GM19372 (cell line): ENCODE data around the gene MYO5B.
"Not testable (repeated sequence)": the region's sequence is repeated elsewhere in the genome, so short reads cannot be mapped to it uniquely, and the experiment has no call there.

Experiments used
- ATAC-seq: cut with Tn5 transposase; IDR thresholded peaks from one replicate; pipeline ENCODE4 v1.9.1; 2021; ENCODE audit warnings: mild to moderate bottlenecking, low read depth, moderate library complexity; ENCODE audit not compliant: unreplicated experiment

MYO5B gene

DNA sequence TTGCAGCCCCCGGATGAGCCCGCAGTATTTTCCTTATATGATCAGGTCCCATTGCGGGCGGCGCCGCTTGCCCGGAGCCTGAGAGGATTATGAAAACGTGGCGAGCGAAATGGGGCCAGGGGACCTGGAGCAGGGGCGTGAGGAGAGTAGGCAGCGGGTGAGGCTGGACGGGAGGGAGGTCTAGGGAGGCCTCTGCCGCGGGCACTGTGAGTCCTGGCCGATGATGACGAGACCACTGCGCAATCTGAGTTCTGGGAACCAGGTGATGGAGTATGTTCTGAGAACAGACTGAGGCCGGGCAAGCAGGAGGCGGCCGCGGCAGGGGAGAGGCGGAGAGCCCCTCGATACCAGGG is 380.8 kb downstream of the MYO5B start:
- peak; percentile 21 for ATAC-seq

DNA sequence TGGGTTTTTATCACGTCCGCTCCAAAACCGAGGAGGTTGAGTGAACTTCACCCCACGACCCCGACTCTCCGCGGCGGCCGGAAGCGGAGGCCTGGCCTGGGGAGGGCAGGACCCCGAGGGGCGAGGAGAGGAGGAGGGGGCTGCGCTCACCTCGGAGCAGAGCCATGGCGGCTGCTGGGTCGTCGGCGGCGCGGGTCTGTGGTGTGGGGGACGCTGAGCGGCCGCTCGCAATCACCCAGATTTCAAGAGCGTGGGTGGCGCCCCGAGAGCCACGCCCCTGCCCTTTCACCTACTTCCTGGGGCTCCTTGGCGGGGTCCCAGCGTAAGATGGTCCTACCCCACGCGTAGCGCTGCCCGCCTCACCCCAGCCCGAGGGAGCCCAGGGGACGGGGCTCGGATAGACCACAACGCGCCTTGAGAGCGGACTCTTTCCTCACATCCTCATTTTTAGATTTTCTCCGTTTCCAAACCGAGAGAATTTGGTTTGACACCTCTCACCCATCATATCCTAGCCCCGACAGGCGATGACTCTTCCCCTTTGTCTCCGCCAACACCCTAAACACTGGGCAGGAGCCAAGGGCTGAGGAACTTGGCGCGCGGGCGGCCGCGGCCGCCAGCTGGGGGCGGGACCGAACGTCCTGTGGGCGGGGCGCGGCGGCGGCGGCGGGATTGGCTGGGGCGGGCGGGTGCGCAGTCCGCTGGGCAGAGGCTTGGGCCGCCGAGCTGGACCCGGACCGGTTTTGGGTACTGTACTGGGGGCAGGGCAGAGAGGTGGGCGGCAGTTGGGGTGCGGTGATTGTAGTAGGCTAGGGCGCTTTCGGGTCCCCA is 381.4 kb downstream of the MYO5B start, which contains the start of gene ACAA2:
Gene ACAA2 (minus strand): TSS at position 215 of the 828 bp plus-strand sequence. CDS start 49 bp downstream, at position 166.
- ATAC-seq = peak; percentile 73

DNA sequence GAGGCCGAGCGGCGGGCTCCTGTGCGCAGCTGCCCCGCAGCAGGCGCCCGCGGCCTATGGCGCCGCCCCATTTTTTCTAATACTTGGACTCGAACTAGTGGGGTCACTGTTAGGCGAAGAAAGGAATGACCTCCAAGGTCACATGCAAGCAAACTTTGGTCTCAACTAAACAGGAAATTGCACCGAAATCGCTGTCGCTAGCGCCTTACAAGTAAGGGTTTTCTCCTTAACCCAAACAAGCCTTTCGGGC is 382.0 kb downstream of the MYO5B start:
- ATAC-seq = peak; percentile 17

DNA sequence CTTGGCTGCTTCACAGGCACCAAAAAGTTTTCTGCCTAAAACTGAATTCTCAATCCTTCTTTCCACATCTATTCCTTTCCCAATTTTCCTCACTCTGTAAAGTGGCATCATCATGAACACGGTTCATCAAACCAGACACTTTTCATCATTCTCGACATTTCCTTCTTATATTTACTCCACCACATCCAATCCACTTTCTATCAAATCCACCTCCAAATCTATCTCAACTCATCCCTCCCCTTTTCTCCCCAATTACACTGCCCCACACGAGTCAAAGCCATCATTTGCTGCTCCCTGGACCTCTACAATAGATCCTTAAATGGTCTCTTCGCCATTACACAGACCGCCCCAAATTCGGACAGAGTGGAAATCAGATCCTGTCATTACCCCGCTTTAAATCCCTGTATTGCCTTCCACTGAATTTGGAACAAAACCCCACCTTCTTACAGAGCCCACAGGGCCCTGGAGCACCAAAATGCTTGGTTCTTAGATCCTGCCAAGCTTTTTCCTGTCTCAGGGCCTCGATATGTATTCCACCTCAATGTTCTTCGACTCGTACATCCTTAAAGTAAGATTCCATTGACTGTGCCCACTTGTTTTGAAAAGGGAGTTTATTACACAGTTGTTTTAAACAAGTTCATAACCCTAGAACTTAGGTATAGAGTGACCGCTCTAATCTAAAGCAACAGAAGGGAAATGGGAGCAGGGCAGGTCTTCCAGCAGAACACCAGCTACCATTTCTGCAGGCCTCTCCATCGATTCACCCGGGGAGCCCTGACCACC is 382.5 kb downstream of the MYO5B start:
- no peak for ATAC-seq

DNA sequence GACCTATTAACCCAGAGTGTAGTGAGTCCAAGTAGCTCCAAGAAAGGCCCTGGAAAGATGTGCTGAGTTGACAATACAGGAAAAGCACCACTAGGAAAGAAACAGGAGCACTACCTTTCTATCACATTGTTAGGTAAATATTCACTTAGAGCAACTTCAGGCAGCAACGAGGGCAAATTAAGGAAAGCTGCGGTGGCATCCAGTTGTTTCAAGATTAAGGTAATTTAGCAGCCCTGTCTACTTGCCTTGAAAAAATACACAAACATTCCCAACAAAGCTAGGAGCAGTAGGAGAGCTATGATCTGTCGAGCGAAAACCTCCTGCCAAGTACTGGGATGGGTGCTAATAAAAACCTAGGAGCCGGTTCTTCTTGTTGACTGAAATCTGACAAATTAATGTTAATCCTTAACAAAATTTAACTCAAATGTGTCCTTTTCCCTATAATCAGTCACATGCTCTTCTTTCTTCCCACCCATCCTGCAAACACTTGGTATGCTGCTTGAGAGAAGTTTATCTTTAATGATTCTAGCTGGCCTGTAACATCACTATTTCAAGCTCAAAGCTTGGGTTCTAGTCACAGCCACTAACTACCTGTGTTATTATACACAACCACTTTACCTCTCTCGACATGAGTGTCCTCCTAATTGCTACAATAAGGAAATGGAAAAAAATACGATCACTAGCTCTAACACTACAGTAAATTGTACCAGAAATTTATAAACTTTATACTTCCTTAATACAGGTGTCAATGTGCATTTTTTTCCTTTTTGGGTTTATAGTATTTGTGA is 383.6 kb downstream of the MYO5B start:
- ATAC-seq = no peak

DNA sequence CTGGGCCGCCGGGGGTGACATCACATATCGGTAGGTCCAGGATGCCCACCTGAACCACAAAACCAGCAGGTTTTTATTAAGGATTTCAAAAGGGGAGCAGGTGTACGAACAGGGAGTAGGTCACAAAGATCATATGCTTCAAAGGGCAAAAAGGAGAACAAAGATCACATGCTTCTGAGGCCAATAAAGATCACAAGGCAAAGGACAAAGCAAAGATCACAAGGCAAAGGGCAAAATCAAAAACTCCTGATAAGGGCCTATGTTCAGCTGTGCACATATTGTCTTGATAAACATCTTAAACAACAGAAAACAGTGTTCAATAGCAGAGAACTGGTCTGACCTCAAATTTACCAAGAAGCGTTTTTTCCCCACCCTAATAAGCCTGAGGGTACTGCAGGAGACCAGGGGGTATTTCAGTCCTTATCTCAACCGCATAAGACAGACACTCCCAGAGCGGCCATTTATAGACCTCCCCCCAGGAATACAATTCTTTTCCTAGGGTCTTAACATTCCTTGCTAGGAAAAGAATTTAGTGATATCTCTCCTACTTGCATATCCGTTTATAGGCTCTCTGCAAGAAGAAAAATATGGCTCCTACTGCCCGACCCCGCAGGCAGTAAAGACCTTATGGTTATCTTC is 386.3 kb downstream of the MYO5B start:
- not testable (repeated sequence) for ATAC-seq

DNA sequence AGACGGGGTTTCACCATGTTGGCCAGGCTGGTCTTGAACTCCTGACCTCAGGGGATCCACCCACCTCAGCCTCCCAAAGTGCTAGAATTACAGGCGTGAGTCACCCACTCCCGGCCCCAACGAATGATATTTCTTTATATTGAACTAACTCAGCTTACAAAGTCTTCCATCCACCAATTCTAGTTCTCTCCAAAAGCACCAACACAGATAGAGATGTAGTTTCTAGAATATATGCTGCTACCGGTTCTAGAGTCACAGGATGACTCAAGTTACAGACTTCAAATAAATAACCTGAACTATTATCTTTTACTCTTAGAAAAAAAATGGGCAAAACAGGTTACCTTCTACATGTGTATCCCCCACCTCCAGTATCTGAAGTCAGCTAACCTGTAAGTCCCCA is 390.9 kb downstream of the MYO5B start:
- ATAC-seq = no peak

DNA sequence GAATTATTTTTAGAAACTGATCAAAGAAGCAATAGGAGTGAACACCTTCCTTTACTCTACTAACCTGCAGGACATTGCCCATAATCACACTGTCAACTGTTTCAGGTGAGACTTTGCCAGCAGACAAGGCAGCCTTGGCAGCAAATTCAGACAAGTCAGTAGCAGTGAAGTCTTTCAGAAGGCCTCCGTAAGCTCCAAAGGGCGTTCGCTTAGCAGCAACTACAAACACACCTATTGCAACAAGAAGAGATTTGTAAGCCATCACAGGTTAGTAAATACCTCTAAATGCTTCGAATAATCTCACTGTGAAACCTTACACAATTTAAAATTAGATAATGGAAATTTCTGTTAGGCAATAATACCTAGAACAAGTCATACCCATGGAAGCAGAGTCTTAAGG is 392.3 kb downstream of the MYO5B start:
- no peak for ATAC-seq

DNA sequence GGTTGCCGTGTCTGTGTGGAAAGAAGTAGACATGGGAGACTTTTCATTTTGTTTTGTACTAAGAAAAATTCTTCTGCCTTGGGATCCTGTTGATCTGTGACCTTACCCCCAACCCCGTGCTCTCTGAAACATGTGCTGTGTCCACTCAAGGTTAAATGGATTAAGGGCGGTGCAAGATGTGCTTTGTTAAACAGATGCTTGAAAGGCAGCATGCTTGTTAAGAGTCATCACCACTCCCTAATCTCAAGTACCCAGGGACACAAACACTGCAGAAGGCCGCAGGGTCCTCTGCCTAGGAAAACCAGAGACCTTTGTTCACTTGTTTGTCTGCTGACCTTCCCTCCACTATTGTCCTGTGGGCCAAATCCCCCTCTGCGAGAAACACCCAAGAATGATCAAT is 394.5 kb downstream of the MYO5B start:
- ATAC-seq = not testable (repeated sequence)

DNA sequence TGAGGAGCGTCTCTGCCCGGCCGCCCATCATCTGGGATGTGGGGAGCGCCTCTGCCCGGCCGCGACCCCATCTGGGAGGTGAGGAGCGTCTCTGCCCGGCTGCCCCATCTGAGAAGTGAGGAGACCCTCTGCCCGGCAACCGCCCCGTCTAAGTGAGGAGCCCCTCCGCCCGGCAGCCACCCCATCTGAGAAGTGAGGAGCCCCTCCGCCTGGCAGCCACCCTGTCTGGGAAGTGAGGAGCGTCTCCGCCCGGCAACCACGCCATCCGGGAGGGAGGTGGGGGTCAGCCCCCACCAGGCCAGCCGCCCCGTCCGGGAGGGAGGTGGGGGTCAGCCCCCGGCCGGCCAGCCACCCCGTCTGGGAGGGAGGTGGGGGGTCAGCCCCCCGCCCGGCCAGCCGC is 395.1 kb downstream of the MYO5B start:
- not testable (repeated sequence) for ATAC-seq

DNA sequence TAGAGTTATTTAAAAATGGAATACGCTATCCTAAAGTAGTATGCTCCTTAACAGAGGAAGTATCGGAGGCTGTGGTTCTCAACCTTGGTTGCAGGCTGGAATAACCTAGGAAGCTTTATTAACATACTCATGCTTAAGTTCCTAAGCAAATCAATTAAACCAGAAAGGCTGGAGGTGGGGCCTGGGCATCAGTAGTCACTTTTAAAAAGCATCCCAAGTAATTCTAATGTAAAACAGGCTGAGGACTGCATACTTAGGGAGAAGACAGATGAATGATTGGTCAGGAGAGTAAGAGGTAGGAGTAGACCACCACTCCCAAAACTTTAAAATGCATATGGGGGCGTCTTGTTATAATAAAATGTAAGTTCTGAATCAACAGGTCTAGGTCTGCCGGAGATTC is 396.9 kb downstream of the MYO5B start:
- ATAC-seq = no peak

DNA sequence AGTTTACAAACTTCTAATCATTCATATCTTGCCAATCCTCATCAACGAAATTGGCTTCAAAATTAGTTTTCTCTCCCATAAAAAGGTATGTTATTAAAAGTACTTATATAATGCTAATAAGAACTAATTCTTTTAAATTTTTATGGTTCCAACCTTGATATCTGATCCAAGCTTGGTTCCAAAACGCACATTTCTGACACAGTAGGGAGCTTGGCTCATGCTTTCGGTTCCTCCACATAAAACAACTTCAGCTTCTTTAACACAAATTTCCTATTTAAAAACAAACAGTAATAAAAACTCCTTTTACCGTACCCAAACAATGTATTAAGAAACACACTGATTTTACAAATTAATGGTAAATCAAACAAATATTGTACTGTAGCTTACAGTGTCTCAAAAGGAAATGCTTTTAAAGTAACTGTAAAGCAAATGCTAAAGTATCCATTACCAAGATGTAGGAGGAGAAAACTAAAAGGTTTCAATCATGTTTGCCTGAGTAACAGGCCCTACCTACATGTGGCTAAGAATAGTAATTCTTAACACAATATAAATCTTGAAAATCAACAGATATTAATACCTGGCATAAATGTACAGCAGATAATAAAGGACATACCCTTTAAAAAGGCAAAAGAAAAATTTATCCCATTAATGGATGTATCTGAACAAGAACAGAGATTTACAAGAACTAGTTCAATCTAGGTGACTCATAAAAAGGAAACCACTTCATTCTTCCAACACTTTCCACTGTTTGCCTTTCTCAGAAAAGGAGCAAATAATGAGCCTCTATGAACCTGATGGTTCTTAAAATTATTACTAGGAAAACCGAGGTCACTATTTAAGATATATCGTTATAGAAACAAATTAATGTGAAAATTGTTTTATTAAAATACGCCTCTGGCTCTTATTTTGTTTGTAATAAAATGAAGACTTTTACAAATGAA is 399.1 kb downstream of the MYO5B start:
- ATAC-seq = no peak

DNA sequence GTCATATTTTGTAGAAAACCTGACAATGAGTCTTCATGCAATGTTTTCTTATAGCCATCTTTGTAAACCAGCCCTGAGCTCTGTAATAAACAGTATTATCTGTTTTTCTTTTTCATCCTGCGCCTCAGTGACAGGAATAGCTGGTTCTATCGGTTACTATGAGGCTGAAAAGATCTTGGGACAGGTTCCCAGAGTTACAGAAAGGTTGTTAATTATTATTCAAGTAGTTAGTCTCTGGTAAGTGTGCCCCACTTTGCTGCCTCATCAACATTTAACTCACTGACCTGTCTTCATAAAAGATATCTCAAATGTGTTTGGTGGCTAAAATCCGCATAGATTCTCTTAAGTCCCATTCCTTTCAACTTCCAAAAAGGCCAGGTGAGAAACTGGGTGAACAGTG is 400.2 kb downstream of the MYO5B start:
- ATAC-seq = no peak

DNA sequence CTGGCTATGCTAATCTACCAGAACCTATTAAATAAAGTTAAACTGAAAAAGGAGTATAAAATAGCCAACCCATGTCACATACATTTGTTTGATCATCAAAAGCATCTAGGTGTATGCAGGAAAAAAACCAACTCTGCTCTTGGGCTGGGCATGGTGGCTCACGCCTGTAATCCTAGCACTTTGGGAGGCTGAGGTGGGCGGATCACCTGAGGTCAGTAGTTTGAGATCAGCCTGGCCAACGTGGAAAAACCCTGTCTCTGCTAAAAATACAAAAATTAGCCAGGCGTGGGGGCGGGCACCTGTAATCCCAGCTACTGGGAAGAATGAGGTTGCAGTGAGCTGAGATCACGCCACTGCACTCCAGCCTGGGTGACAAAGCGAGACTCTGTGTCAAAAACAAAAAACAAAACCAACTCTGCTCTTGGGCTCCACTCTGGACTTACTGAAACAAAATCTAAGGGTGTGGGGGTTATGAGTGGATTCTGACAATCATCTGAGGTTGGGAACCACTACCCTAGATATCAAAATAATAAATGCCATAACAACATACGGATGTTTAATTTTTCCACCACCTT is 405.3 kb downstream of the MYO5B start:
- not testable (repeated sequence) for ATAC-seq

DNA sequence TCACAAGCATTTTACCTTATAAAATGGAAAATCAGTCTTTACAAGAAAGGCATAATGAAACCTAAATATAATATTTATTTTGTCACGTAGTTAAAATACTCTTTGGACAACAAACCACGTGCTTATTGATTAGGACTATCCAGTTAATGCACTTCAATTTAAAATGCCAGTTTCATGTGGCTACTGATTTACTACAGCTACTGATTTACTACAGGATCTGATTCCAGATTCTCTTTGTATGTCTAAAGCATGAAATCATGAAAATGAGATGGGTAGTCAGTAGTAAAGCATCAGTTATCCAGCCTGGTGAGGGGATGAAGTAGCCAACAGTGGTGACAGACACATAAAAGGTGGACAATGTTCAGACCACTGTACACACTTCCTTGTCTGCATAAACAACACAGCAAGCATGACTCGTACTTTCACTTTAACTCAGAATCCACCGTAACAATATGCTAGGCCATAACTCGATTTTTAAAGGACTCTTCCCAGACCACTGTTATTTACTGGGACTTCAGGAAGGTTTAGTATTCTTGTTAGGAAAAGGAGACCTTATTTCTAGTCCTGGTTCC is 406.5 kb downstream of the MYO5B start:
- no peak for ATAC-seq

DNA sequence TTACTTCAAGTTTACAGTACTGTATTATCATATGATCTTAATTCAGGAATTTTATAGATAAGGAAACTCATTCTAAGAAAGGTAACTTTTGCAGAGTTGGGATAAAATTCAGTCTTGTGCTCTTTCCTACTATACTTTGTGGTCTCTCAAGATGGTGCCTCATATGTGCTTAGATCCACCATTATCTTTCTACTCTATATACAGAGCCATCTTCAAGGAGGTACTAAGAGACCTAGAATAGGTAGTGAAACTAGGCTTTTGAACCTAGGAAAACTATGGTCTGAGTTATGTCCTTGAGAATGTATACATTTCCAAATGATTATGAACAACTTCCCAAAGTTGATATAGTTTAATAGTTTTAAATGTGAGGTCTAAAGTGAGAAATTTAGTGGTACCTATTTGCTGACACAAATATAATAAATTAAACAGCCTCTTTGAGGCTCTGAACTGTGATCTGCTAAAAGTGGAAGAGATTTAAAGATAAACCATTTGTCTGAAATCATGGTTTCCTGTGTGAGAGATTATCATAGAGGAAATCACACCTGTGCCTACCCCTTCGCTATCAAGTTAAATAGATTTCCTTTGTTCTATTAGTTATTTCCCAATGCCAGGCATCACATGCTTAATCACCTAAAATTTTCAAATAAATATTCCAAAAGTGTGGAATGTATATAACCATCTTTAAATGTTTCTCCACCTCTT is 408.8 kb downstream of the MYO5B start:
- no peak for ATAC-seq

DNA sequence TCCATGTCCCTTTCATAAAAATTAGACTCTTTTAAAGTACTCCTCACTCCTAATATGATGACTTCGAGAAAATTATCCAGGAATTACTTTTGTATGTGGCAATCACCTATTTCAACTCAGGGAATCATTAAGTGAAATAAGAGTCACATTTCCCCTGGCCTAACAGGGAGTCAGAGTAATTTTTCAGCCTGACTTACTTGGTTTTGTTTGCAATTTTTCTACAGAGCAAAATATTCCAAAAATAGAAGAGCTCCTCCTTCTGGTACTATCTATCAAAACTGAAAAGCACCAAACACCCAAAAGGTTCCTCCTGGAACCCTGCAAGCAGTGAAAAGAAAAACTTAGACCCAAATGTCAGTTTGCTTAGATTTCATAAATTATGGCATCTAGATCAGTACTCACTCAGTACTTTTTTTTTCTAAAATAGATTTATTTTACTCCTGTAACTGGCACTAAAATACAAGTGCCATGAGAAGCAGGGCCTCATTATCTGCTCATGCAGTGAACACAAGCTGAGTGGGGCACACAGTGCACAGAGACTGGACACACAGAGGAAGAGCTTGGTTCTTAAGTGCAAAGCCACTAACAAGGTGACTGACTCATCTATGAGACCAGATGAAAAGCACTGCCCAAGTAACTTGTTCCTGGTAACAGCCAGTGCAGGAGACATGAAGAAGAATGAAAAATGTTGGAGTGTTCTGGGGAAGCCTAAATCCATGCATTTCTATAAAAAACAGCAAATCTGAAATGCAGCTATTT is 410.3 kb downstream of the MYO5B start:
- no peak for ATAC-seq

DNA sequence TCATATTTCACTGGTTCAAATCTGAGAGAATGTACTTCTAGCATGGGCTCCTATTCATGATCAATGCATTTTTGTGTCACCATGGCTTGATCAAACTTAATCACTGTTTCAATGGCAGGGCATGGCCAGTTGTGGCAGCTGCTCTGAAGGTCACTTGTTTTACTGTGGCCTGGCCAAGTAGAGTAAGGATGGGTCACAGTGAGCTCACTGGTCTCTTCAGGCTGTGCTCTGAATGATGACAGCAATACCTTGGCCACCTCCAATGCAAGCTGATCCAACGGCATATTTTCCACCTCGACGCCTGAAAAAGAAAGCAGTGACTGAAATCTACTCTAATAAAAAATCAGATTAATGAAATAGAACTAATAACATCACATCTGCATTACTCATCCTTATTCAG is 411.3 kb downstream of the MYO5B start:
- not testable (repeated sequence) for ATAC-seq
